Mucosa of gallbladder (tissue), 1 donor: Measurements from ENCODE around the gene ANK2. TPM values are rescaled to one million over a fixed set of nuclear protein-coding genes. Genes with fewer than 3 reads are reported as not detected.

ENCODE experiments used
- DNase-seq: peaks from one replicate; pipeline ENCODE4 v3.0.0-alpha.2; 2020; ENCODE audit warnings: low spot score
- total RNA-seq: library from RNA; stranded (reverse); gene quantifications from one replicate; pipeline ENCODE4 v1.2.1, GENCODE V29; 2021
- donor health status: DM: no; HTN: no; CAD: no.

ANK2 gene
- 13.7 TPM for total RNA-seq

GRCh38 chr4:113049421-113050370 is at the start of gene ANK2:
ANK2 (plus strand) TSS chr4:113049653; CDS start chr4:113049729, 76 bp downstream.
- no peak for DNase-seq

DNA sequence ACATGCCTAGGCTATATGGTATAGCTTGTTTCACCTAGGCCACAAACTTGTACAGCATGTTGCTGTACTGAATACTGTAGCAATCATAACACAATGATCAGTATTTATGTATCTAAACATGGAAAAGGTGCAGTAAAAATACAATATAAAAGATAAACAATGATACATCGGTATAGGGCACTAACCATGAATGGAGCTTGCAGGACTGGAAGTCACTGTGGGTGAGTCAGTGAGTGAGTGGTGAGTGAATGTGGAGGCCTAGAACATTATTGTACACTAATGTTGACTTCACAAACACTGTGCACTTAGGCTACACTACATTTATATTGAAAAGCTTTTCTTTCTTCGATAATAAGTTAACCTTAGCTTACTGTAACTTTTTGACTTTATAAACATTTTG is 45.6 kb upstream of the ANK2 start:
- DNase-seq = no peak

- DNase-seq = no peak
Measured at GRCh38 chr4:113004655-113005054, 44.8 kb upstream of the ANK2 start.

DNA sequence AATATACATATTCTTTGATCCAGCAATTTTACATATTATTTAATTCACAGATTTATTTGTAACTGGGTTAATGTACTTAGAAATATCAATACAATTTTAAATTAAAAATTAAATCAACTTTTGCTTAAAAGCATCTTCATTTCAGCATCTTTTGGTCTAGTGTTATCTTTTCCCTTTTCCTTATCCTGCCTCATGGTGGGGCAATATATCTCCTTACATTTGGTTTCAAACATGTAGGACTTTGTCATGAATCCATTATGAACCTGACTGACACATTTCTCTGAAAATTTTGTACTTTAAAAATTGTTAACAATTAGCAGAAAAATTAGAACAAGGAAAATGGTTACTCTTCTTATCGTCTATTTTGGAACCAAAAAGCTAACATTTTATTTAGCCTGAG is 42.8 kb upstream of the ANK2 start:
- no peak for DNase-seq

GRCh38 chr4:113007151-113007550 is 42.3 kb upstream of the ANK2 start:
- no peak for DNase-seq

DNA sequence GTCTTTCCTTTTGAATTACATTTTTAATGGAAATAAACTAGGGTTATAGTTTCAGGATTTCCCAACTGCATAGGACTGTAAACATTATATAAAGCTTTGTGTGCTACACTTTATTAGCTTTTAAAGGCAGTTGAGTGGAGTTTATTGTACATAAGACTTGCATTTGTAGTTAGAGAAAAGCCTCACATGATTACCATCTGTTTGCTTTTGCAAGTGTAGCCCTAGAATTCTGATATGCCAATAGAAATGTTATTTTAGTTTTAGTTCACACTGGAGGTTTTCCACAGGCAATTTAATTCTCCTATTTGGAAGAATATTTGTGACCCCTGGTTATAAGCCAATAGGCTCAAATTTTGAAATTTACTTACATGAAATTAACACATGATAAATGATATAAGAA is 41.3 kb upstream of the ANK2 start:
- no peak for DNase-seq

- DNase-seq = no peak
Measured at GRCh38 chr4:113008716-113009115, 40.7 kb upstream of the ANK2 start.

DNA sequence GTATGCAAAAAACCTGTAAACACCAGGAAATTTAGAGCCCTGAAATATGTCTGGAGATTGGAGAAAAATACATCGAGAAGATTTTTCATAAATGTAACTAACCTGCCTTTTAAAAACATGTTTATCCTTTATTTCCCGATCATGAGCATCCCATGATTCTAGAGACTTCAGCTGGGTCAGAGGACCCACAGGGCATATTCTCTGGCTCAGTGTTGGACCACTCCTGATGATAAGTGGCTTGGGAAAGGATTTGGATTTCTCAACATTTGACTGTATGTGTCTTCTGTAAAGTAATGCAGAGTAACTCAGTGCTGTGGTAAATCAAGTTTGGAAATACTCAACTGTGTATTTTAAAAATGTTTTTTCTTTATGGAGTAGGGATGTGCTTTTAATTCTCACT is 40.0 kb upstream of the ANK2 start:
- no peak for DNase-seq

- no peak for DNase-seq
Measured at GRCh38 chr4:113012122-113012725, 37.2 kb upstream of the ANK2 start.

DNA sequence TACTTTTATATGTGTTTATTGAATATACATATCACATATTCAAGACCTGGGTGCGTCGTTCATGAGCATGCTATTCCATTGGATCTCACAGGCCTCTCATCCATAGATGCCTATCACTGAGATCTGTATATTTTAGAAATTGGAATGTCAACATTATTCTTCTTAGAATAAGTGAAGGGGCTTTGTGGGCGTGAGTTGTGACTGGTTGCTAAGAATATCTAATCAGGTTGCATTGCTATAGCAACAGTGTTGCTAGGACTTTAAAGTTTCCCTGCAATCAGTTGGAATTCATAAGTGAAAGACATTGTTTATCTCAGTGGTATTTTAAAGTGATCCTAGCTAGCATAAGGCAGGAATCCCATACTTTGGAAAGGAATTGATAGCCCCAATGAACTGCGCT is 36.7 kb upstream of the ANK2 start:
- no peak for DNase-seq

GRCh38 chr4:113013751-113014150 is 35.7 kb upstream of the ANK2 start:
- no peak for DNase-seq

DNA sequence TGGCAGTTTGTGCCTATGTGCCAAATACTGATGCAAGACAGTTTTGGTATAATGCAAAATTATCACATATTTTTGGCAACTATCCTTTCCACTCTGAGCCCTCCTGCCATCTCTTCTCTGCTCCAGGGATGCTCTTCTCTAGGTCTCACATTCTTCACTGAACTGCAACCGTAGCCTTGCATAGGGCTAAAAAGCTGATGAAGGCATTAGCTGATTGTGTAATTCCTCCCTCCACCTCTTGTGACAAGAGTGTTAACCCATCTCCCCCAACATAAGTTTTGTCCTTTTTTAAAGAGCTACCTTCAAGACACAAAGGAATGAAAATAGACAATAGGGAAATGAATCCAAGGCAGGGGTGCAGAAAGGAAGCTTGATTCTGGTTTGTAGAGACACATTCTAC is 33.1 kb upstream of the ANK2 start:
- DNase-seq = no peak

DNA sequence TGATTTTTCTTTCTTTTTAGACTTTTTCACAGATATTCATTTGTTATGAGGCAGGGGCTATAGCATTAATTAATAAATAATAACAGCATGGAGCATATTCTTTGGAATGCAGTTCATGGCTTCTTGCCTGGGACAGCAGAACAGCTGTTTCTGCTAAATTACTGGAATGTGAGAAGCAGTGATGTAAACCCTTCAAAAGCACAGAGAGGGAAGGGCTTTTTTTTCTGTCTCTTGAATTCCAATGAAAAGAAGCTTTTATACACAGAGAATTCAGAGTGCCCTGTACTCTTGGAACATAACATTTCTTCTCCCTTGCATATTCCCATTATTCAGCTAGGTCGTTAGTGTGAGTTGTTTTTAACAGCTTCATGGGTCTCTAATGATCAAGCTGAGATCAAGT is 28.5 kb upstream of the ANK2 start:
- DNase-seq = no peak

DNA sequence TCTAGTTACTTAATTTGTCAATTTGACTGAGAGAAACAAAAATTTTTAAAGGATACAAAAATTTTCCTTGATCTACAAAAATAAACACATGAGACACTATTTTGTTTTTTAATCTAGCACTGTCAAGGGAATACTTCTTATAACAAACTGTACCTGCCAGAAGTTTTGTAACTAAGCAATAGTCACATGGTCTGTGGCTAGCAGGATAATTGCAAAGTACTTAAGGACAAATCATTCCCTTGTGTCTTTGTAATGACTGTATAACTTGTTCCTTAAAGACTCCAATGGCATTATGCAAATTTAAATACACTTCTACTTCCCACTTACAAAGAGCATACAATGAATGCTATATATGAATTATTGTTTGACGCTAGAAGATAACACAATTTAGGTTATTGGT is 25.1 kb upstream of the ANK2 start:
- no peak for DNase-seq

DNA sequence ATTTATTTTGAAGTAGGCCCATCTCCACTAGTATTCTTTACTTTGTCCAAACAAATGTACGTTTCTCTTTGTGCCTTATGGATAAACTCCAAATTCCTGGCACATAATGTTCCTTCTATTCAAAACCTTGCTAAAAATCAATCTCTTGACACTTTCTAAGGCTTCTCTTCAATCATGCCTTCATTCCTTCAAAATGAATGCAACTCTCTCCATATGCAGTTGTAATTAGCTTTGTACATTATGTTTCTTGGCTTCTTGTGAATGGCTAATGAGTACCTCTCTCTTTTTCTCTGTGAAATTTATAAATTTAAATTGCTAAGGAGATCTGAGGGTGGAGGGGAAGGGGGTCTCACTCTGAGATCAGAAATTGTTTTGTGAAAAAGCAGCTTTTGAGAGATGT is 24.0 kb upstream of the ANK2 start:
- no peak for DNase-seq

- no peak for DNase-seq
Measured at GRCh38 chr4:113026556-113026955, 22.9 kb upstream of the ANK2 start.

DNA sequence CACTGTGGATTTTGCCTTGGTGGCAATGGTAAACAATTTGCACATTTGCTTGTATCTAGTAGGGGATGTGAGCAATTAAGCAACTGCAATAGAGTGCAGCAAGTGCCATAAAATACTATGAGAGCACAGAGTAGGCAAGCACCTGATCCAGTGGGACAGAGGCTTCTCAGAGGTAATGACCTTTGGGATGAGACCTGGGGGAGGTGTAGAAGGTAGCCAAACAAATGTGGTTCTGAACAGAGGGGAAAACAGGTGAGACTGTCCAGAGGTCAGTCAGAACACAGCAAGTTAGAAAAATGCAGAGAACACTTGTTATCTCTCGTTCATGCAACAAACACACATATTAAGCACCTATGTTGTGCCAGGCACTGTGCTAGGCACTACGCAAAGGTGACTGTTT is 21.4 kb upstream of the ANK2 start:
- DNase-seq = no peak

- DNase-seq = no peak
Measured at GRCh38 chr4:113031212-113031611, 18.2 kb upstream of the ANK2 start.

DNA sequence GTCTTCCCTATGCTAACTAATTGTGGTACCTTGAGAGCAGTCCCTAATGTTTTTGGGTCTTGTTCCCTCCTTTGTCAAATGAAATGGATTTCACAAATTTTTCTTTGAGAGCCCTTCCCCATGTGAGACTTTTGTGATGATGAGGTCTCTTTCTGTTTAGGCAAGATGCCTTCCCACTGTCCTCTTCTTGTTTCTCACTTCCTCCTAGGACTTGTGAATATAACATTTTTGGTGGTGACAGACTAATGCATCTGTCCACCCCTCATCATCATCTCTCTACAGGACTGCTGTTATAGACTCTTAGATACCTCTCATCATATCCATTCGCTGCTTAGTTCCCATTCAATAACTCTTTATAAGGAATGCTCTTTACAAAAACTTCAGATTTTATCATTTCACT is 8.7 kb upstream of the ANK2 start:
- no peak for DNase-seq

- DNase-seq = no peak
Measured at GRCh38 chr4:113042502-113042901, 7.0 kb upstream of the ANK2 start.

DNA sequence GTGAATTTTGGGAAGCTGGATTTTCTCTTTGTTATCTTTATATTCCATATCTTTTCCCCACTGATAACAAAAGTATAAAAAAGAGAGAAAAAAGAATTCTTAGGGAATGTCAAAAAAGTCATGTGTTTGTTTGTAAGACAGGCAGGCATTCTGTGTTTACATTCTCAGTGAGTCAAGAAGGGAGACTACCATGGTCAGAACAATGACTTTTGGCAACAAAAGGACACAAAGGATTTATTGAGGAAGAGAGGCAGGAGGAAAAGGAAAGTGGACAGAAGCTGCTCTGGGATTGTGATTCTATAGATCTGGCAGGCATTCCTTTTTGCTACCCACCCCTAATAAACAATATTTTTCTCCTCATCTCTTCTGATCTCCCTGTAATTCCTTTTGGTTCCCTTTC is 5.9 kb upstream of the ANK2 start:
- DNase-seq = no peak

DNA sequence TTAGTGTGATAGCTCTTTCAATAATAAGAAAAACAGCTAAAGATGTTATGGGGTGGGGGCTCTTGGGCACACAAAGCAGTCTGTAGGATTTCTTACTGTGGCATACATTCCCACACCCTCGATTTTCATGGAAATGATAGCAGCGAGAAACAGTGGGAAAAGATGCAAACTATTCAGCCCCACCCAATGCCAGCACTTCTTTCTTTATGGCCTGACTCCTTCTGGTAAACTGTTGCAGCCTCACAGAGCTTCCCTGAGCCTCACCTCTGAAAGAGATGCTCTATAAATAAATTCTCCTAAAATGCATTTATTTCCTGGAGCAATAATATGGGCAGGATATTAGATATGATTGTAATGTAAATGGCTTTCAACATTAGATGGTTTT is 910 bp downstream of the ANK2 start:
- no peak for DNase-seq

DNA sequence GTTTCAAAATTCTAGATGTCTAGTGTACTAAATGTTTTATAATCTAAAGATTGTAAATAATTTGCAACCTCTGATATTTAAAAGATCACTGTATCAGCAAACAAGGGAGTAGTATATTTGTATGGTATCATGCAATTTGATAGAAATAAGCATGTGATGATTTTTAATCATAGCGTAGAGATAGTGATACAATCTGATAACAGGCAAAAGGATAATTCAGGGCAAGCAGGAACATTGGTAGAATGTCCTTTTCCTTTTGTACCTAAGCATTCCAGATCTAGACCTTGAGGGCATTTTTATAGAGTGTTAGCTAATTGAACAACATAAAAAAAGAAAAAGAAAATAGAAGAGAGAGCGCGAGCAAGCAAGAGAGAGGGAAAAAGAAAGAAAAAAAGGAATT is 1.4 kb downstream of the ANK2 start:
- no peak for DNase-seq

DNA sequence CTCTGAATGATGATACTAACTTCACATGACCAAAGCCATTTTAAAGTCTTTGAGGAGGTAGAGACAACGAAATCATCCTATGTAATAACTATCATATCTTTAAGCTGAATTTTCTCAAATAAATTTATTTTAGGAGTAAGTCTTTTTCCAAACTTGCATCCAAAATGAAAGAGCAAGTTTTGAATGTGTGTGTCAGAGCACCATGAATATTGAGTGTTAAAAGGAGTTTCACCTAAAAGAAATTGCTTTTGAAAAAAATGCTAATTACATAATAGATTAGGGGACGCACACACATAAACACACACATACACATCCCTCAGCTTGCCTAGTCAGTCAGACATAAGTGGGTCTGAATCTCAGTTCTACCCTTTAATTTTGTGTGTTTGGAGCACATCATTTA is 1.9 kb downstream of the ANK2 start:
- DNase-seq = no peak
